Mesenchymal stem cell (in vitro differentiated cells and primary cell): ENCODE measurements around the gene STEAP1.

ENCODE experiments used
- DNase-seq: peaks from one replicate; pipeline ENCODE4 v3.0.0-alpha.2; 2013
- H2AFZ ChIP-seq: one replicate; pipeline ENCODE4 v1.6.1; 2013; ENCODE audit warnings: low read depth, mild to moderate bottlenecking, control low read depth, inconsistent platforms, low read length, moderate library complexity
- H2AK5ac ChIP-seq: 2 replicates; pipeline ENCODE4 v1.6.1; 2013; ENCODE audit warnings: low read length, moderate library complexity, mild to moderate bottlenecking, inconsistent platforms; ENCODE audit not compliant: severe bottlenecking
- H2BK120ac ChIP-seq: one replicate; pipeline ENCODE4 v1.6.1; 2013; ENCODE audit warnings: low read depth, mild to moderate bottlenecking, inconsistent platforms, low read length, moderate library complexity
- H2BK12ac ChIP-seq, 2 experiments: one replicate each; pipeline ENCODE4 v1.6.1; 2013; ENCODE audit warnings: inconsistent platforms in 2 of 2, low read length in 2 of 2, mild to moderate bottlenecking in 2 of 2, moderate library complexity in 2 of 2, control low read depth in 1 of 2
- H2BK15ac ChIP-seq: one replicate; pipeline ENCODE4 v1.6.1; 2013; ENCODE audit warnings: mild to moderate bottlenecking, low read depth, inconsistent platforms; ENCODE audit not compliant: poor library complexity, severe bottlenecking
- H2BK5ac ChIP-seq: 2 replicates; pipeline ENCODE4 v1.6.1; 2013; ENCODE audit warnings: low read depth, mild to moderate bottlenecking, low read length, control low read depth, inconsistent platforms; ENCODE audit not compliant: poor library complexity, severe bottlenecking
- H3K14ac ChIP-seq, 2 experiments: one replicate each; pipeline ENCODE4 v1.6.1; 2013; ENCODE audit warnings: inconsistent platforms in 2 of 2, low read length in 2 of 2, control low read depth in 1 of 2, mild to moderate bottlenecking in 1 of 2, moderate library complexity in 1 of 2
- H3K18ac ChIP-seq, 2 experiments: one replicate each; pipeline ENCODE4 v1.6.1; 2013; ENCODE audit warnings: inconsistent platforms in 2 of 2, low read length in 2 of 2, control low read depth in 1 of 2, low read depth in 1 of 2, mild to moderate bottlenecking in 1 of 2
- H3K23ac ChIP-seq, 2 experiments: one replicate each; pipeline ENCODE4 v1.6.1; 2013; ENCODE audit warnings: inconsistent platforms in 2 of 2, low read length in 2 of 2, mild to moderate bottlenecking in 2 of 2, moderate library complexity in 2 of 2, control low read depth in 1 of 2
- H3K27ac ChIP-seq: 2 replicates; pipeline ENCODE4 v1.5.1; 2013; ENCODE audit warnings: mild to moderate bottlenecking, moderate library complexity, low read length, control low read depth, inconsistent platforms; ENCODE audit not compliant: poor library complexity, severe bottlenecking
- H3K27me3 ChIP-seq, 2 experiments: 2 replicates each; pipeline versions ENCODE4 v1.6.1 to v1.7.0; 2013; ENCODE audit warnings: low read length in 2 of 2, mild to moderate bottlenecking in 2 of 2, moderate library complexity in 2 of 2, control low read depth in 1 of 2, inconsistent platforms in 1 of 2; ENCODE audit not compliant: control insufficient read depth in 1 of 2, insufficient read depth in 1 of 2
- H3K36me3 ChIP-seq, 2 experiments: 2 replicates each; pipeline versions ENCODE4 v1.6.1 to v1.7.0; 2013; ENCODE audit warnings: low read length in 2 of 2, control low read depth in 1 of 2, inconsistent platforms in 1 of 2, low read depth in 1 of 2, mild to moderate bottlenecking in 1 of 2; ENCODE audit not compliant: insufficient read depth in 2 of 2, control insufficient read depth in 1 of 2
- H3K4ac ChIP-seq, 2 experiments: one replicate each; pipeline ENCODE4 v1.6.1; 2013; ENCODE audit warnings: inconsistent platforms in 2 of 2, low read length in 2 of 2, mild to moderate bottlenecking in 2 of 2, moderate library complexity in 2 of 2, control low read depth in 1 of 2, low read depth in 1 of 2
- H3K4me1 ChIP-seq: 2 replicates; pipeline ENCODE4 v1.6.1; 2013; ENCODE audit warnings: low read depth, low read length, control low read depth; ENCODE audit not compliant: control insufficient read depth, insufficient read depth
- H3K4me2 ChIP-seq: 2 replicates; pipeline ENCODE4 v1.6.1; 2013; ENCODE audit warnings: low read length, mild to moderate bottlenecking, inconsistent platforms; ENCODE audit not compliant: poor library complexity, severe bottlenecking
- H3K4me3 ChIP-seq, 2 experiments: 2 replicates each; pipeline versions ENCODE4 v1.5.1 to v1.7.0; 2013; ENCODE audit warnings: low read length in 2 of 2, mild to moderate bottlenecking in 2 of 2, control low read depth in 1 of 2, low read depth in 1 of 2; ENCODE audit not compliant: insufficient read depth in 1 of 2
- H3K79me1 ChIP-seq: replicated peaks from 2 replicates; pipeline ENCODE4 v1.6.1; 2013; ENCODE audit warnings: mild to moderate bottlenecking, control low read depth, low read length, inconsistent platforms; ENCODE audit not compliant: poor library complexity, severe bottlenecking
- H3K9ac ChIP-seq: 2 replicates; pipeline ENCODE4 v1.7.0; 2013; ENCODE audit warnings: mild to moderate bottlenecking, low read length, moderate library complexity
- H3K9me3 ChIP-seq: 2 replicates; pipeline ENCODE4 v1.7.0; 2013; ENCODE audit warnings: mild to moderate bottlenecking, low read length; ENCODE audit not compliant: control insufficient read depth
- H4K8ac ChIP-seq: one replicate; pipeline ENCODE4 v1.6.1; 2013; ENCODE audit warnings: inconsistent platforms, mild to moderate bottlenecking, low read length, moderate library complexity
- H4K91ac ChIP-seq: one replicate; pipeline ENCODE4 v1.6.1; 2013; ENCODE audit warnings: mild to moderate bottlenecking, low read length, inconsistent platforms
- WGBS: methylation state at CpG from one replicate; pipeline ENCODE4 v1.1.7; 2013; ENCODE audit warnings: mixed read lengths; 5-methylcytosine and 5-hydroxymethylcytosine counted together

STEAP1 gene

DNA sequence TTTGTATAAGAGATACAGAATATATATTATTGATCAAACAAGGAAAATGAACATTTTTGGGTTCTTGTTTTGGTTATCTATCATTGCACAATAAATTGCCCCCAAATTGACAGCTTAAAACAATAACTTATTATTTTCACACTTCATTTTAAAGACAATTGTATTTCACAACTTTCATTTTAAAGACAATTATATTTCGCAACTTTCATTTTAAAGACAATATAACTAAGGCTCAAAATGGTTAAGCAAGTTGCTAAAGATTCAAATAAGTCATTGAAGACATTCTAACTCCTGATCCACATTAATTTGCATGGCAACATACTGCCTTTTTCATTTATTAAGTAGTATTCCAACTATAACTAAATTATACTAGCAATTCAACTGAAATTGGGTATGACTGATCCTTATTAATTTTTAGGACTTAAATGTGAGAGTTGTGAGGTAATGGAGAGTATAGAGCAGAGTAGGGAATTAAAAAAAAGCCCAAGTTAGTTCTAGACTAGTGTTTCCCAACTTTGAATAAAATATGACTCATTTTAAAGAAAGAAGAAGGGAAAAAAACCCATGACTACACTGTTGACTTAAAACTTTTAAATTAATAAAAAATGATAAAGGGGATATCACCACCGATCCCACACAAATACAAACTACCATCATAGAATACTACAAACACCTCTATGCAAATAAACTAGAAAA is 47.4 kb downstream of the STEAP1 start:
- Histone ChIP-seq H3K27ac (no peak overlapping the region), H2AK5ac (no peak overlapping the region), H3K4ac (no peak overlapping the region), H2BK5ac (no peak overlapping the region), H2AFZ (no peak overlapping the region), H3K18ac (no peak overlapping the region), H4K8ac (no peak overlapping the region), H3K4me3 (no peak overlapping the region), H2BK15ac (no peak overlapping the region), H3K36me3 (no peaks in the 10 kb centered on the region), H3K4me2 (no peak overlapping the region), H4K91ac (no peak overlapping the region), H3K4me1 (no peaks in the 10 kb centered on the region), H2BK120ac (no peak overlapping the region), H3K79me1 (no peaks in the 10 kb centered on the region), H3K27me3 (peaks cover 0 to 3% of the 10 kb centered on the region in 2 experiments), H2BK12ac (no peak overlapping the region), H3K9ac (no peak overlapping the region), H3K23ac (no peak overlapping the region), H3K14ac (no peak overlapping the region), H3K9me3 (no peaks in the 10 kb centered on the region)
- no peak for DNase-seq
- no CpG with 5 or more reads among the region's 2 CpGs for WGBS

DNA sequence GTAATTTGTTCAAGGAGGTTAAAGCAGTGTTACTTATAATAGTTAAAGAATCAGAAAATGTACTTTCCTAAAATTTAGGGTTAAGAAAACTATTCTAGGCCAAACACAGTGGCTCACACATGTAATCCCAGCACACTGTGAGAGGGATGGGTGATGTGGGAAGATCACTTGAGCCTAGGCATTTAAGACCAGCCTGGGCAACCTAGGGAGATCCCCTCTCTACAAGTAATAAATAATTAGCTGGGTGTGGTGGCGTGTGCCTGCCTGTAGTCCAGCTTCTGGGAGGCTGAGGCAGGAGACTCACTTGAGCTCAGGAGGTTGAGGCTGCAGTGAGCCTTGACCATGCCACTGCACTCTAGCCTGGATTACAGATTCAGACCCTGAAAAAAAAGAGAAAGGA is 53.7 kb downstream of the STEAP1 start:
- Histone ChIP-seq H3K36me3 (no peaks in the 10 kb centered on the region), H2BK15ac (no peak overlapping the region), H3K4me1 (peaks cover 8% of the 10 kb centered on the region), H3K14ac (no peak overlapping the region), H4K8ac (no peak overlapping the region), H3K4me3 (no peak overlapping the region), H3K27ac (no peak overlapping the region), H3K9me3 (no peaks in the 10 kb centered on the region), H4K91ac (no peak overlapping the region), H2BK5ac (no peak overlapping the region), H2BK12ac (no peak overlapping the region), H3K27me3 (peaks cover 0 to 12% of the 10 kb centered on the region in 2 experiments), H3K4ac (no peak overlapping the region), H3K4me2 (no peak overlapping the region), H2AK5ac (no peak overlapping the region), H3K23ac (no peak overlapping the region), H3K79me1 (no peaks in the 10 kb centered on the region), H3K18ac (no peak overlapping the region), H2BK120ac (no peak overlapping the region), H2AFZ (no peak overlapping the region), H3K9ac (no peak overlapping the region)
- 54% methylated on average over 1 of the region's 1 CpG for whole genome bisulfite sequencing
- DNase-seq: no peak

DNA sequence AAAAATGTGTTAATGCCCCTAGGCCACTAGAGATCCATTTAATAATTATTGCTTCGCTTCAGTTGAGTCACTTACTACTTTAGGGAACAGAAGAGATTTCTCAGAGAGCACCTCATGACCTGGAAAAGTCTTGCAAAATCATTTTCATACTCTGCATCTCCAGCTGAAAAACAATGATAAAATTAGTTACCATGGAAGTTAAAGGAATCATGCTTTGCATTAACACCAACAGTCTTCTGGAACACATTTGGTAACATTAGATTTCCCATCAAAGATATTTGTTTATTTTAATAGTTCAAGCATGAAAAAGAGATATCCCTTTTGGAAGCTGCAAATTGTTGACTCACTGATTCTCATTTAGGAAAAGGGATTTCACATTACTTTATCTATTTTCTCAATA is 55.5 kb downstream of the STEAP1 start:
- no peak overlapping the region for H3K27ac ChIP-seq
- no peaks in the 10 kb centered on the region for H3K9me3 ChIP-seq
- H3K4me3 ChIP-seq: no peak overlapping the region
- H2AK5ac ChIP-seq: no peak overlapping the region
- H3K36me3 ChIP-seq: no peaks in the 10 kb centered on the region
- H3K4me1 ChIP-seq: peaks cover 8% of the 10 kb centered on the region
- no peak overlapping the region for H2BK5ac ChIP-seq
- H4K8ac ChIP-seq: no peak overlapping the region
- no peak overlapping the region for H3K4me2 ChIP-seq
- no peak overlapping the region for H2AFZ ChIP-seq
- H2BK15ac ChIP-seq: no peak overlapping the region
- no peak overlapping the region for H3K18ac ChIP-seq
- H3K4ac ChIP-seq: no peak overlapping the region
- H3K23ac ChIP-seq: no peak overlapping the region
- H4K91ac ChIP-seq: no peak overlapping the region
- DNase-seq: no peak
- H3K9ac ChIP-seq: peak overlapping the region; percentile 98
- H3K79me1 ChIP-seq: no peaks in the 10 kb centered on the region
- peaks cover 0 to 24% of the 10 kb centered on the region in 2 experiments for H3K27me3 ChIP-seq
- no peak overlapping the region for H3K14ac ChIP-seq
- WGBS: 56% methylated on average over 1 of the region's 1 CpG
- H2BK12ac ChIP-seq: no peak overlapping the region
- no peak overlapping the region for H2BK120ac ChIP-seq

GRCh38 chr7:90210475-90210874 is 56.2 kb downstream of the STEAP1 start:
- Histone ChIP-seq H3K27me3 (peaks cover 0 to 28% of the 10 kb centered on the region in 2 experiments), H4K8ac (no peak overlapping the region), H3K4ac (no peak overlapping the region), H2AK5ac (no peak overlapping the region), H2BK120ac (no peak overlapping the region), H3K36me3 (no peaks in the 10 kb centered on the region), H2BK5ac (no peak overlapping the region), H2AFZ (no peak overlapping the region), H4K91ac (no peak overlapping the region), H3K9ac (peak overlapping the region; percentile 98), H3K23ac (no peak overlapping the region), H3K14ac (no peak overlapping the region), H3K27ac (no peak overlapping the region), H2BK12ac (no peak overlapping the region), H3K4me3 (peak overlapping the region in 1 of 2 experiments; percentile 99), H3K4me2 (no peak overlapping the region), H2BK15ac (no peak overlapping the region), H3K18ac (no peak overlapping the region), H3K9me3 (no peaks in the 10 kb centered on the region), H3K79me1 (no peaks in the 10 kb centered on the region), H3K4me1 (peaks cover 8% of the 10 kb centered on the region)
- DNase-seq: no peak
- WGBS: 28% methylated on average over 2 of the region's 5 CpGs
